ENCODE data around the gene STYXL1. TPM values are rescaled to one million over a fixed set of nuclear protein-coding genes. Genes with fewer than 3 reads are reported as not detected.
A peak's percentile ranks its signal among the peaks of the same experiment; 100 is the strongest.
"Not testable (repeated sequence)": the region's sequence is repeated elsewhere in the genome, so short reads cannot be mapped to it uniquely, and the experiment has no call there.

Gene STYXL1
- polyA plus RNA-seq, 3 donors = 64.6 to 79.8 (median 67.2) TPM

- Histone ChIP-seq H3K79me2 (ENCODE audit: insufficient read depth, low read length) (peaks cover 85% of the 10 kb centered on the region), H3K9me3 (replicated peaks in 1 of 2; ENCODE audit: control insufficient read depth in 1 of 2, insufficient read depth in 1 of 2, low read length in 2 of 2) (no peaks in the 10 kb centered on the region), H3K27ac (ENCODE audit: low read depth in 1 of 2, low read length in 2 of 2) (peak overlapping the region in 1 of 2 donors; percentile 34), H3K4me1 (ENCODE audit: control insufficient read depth in 1 of 2, insufficient read depth in 2 of 2, low read length in 2 of 2) (peaks cover 16 to 19% of the 10 kb centered on the region in 2 donors), H4K20me1 (ENCODE audit: insufficient read depth, low read length) (peaks cover 69% of the 10 kb centered on the region), H2AFZ (ENCODE audit: insufficient read depth, low read depth, low read length, poor library complexity, severe bottlenecking) (no peak overlapping the region), H3K36me3 (replicated peaks in 1 of 2; ENCODE audit: control insufficient read depth in 1 of 2, insufficient read depth in 2 of 2, low read length in 2 of 2) (peaks cover 45 to 82% of the 10 kb centered on the region in 2 donors), H3K9ac (ENCODE audit: insufficient read depth, low read length, poor library complexity, severe bottlenecking) (no peak overlapping the region), H3K27me3 (ENCODE audit: control insufficient read depth in 2 of 2, insufficient read depth in 2 of 2, low read length in 2 of 2) (no peaks in the 10 kb centered on the region), H3K4me3 (replicated peaks in 1 of 3; ENCODE audit: low read depth in 2 of 3, low read length in 3 of 3) (no peak overlapping the region), H3K4me2 (replicated peaks; ENCODE audit: extremely low read depth, low read length, poor library complexity, severe bottlenecking) (no peak overlapping the region)
- Mint-ChIP-seq H3K9me3 (no peaks in the 10 kb centered on the region), H3K27ac (peak overlapping the region in 2 of 7 donors; percentile 73 to 77), H3K36me3 (peaks cover 49 to 80% of the 10 kb centered on the region in 2 donors), H3K4me1 (peaks cover 40% of the 10 kb centered on the region), H3K4me3 (no peak overlapping the region), H3K27me3 (ENCODE audit: low read depth in 3 of 3) (no peaks in the 10 kb centered on the region)
- intact Hi-C loops (cut with micrococcal nuclease) = no loop called here
- DNase-seq = no peak
- no peak for TF ChIP-seq CTCF (IDR thresholded peaks at IDR 0.05)
- WGBS (ENCODE audit: insufficient coverage) = 87% methylated on average over 5 of the region's 6 CpGs
These were observed 5.7 kb upstream of the STYXL1 start for GRCh38 chr7:76053461-76053860.

- 100% methylated on average over 5 of the region's 8 CpGs for WGBS (ENCODE audit: insufficient coverage)
- peaks cover 20 to 21% of the 10 kb centered on the region in 2 donors for H3K4me1 ChIP-seq (ENCODE audit: control insufficient read depth in 1 of 2, insufficient read depth in 2 of 2, low read length in 2 of 2)
- peaks cover 42 to 73% of the 10 kb centered on the region in 2 donors for H3K36me3 Mint-ChIP-seq
These were observed 4.9 kb upstream of the STYXL1 start for GRCh38 chr7:76052681-76053080.

More at GRCh38 chr7:76052681-76053080, 4.9 kb upstream of the STYXL1 start:
- intact Hi-C loops (cut with micrococcal nuclease); H3K27me3 Mint-ChIP-seq (ENCODE audit: low read depth in 3 of 3); H3K9me3 Mint-ChIP-seq; DNase-seq; H3K4me2 ChIP-seq (replicated peaks; ENCODE audit: extremely low read depth, low read length, poor library complexity, severe bottlenecking); H2AFZ ChIP-seq (ENCODE audit: insufficient read depth, low read depth, low read length, poor library complexity, severe bottlenecking); H3K27me3 ChIP-seq (ENCODE audit: control insufficient read depth in 2 of 2, insufficient read depth in 2 of 2, low read length in 2 of 2); H3K9ac ChIP-seq (ENCODE audit: insufficient read depth, low read length, poor library complexity, severe bottlenecking); H3K4me3 Mint-ChIP-seq; H3K9me3 ChIP-seq (replicated peaks in 1 of 2; ENCODE audit: control insufficient read depth in 1 of 2, insufficient read depth in 1 of 2, low read length in 2 of 2); H3K4me3 ChIP-seq (replicated peaks in 1 of 3; ENCODE audit: low read depth in 2 of 3, low read length in 3 of 3): not testable (repeated sequence)
- H3K79me2 ChIP-seq (ENCODE audit: insufficient read depth, low read length) = peaks cover 93% of the 10 kb centered on the region
- H3K27ac Mint-ChIP-seq = peak overlapping the region in 4 of 7 donors; percentile 23 to 69 (median 53)
- H3K4me1 Mint-ChIP-seq = peaks cover 41% of the 10 kb centered on the region
- H4K20me1 ChIP-seq (ENCODE audit: insufficient read depth, low read length) = peaks cover 69% of the 10 kb centered on the region
- H3K27ac ChIP-seq (ENCODE audit: low read depth in 1 of 2, low read length in 2 of 2) = peak overlapping the region in 1 of 2 donors; percentile 7
- H3K36me3 ChIP-seq (replicated peaks in 1 of 2; ENCODE audit: control insufficient read depth in 1 of 2, insufficient read depth in 2 of 2, low read length in 2 of 2) = peaks cover 37 to 75% of the 10 kb centered on the region in 2 donors
